ENCODE results near the gene OR10C1.
"Not testable (repeated sequence)": the region's sequence is repeated elsewhere in the genome, so short reads cannot be mapped to it uniquely, and the experiment has no call there.

OR10C1 gene, protein sequence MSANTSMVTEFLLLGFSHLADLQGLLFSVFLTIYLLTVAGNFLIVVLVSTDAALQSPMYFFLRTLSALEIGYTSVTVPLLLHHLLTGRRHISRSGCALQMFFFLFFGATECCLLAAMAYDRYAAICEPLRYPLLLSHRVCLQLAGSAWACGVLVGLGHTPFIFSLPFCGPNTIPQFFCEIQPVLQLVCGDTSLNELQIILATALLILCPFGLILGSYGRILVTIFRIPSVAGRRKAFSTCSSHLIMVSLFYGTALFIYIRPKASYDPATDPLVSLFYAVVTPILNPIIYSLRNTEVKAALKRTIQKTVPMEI

DNA sequence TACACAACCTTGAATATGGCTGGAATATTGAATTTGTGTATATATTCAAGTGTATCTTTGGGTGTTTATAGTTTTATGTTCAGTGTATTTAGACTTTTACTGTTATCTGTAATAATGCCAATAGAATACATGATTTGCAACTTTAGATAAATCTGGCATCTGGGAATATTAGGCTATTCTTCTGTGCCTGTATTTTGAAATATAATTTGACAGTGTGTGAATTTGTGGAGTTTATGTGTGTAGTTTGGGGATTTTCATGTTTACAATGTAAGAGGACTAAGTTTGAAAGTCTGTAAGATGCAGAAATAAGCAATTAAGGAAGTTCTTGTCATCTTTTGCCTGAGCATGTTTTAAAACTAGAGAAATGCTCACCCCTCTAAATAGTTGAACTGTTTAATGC lies at the start of gene OR10C1:
Gene OR10C1, plus strand, starts transcription at position 301 of the 400 bp plus-strand sequence. CDS start 710 bp downstream, outside the sequence.
- no peak for DNase-seq (ENCODE audit: low spot score)

DNA sequence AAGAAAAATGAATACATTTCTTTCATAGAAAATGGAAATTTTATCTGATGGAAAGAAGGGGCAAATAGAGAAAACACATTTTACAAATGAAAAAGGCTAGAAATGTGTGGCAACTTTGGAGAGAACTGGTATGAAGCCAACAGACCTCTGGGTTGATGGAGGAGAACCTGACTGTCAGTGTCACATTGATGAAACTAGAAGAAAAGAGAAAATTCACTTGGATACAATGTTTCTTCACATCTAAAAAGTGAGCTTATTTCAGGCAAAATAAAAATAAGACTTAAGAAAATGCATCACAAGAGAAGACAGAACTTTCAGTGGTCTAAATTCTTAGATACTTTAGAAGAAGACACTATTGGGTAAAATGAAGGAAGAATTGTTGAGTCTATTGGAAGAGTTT lies 43.8 kb upstream of the OR10C1 start, which contains the start of gene OR12D2:
Gene OR12D2, plus strand, starts transcription at position 301 of the 400 bp plus-strand sequence. CDS start 1,069 bp downstream, outside the sequence.
- DNase-seq (ENCODE audit: low spot score) = no peak

DNA sequence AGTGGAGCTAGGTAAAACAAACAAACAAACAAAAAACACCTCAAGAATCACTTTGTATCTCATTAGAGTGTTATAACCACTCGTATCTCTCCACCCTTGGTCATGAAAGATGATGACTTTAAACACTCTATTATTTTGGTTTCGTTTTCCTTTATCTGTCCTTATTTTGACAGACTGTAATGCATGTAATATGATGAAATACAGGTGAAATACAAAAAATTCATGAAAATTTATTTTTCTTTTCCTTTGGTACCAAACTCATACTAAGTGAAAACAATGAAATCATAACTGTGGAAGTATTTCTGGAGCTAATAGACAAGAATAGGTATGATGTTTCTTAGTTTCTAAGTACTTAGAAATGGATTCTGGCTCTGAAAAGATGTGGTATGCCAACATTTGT lies 39.6 kb upstream of the OR10C1 start:
- no peak for DNase-seq (ENCODE audit: low spot score)

DNA sequence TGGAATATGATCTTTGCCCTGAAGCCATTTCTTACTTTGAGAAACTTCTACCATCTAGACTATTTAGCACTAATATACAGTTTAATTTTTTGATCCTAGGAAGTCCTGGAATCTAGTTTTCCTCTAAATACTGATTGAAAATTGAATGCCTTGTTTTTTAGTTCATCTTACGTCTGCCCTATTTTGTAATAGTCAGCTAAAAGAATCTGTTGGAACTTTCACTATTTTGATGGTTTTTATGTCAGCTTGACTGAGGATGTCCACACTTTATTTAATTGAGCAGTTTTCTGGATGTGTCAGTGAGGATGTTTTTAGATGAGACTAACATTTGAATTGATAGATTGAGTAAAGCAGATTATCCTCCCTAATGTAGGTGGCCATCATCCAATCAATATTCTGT lies 35.3 kb upstream of the OR10C1 start:
- DNase-seq (ENCODE audit: low spot score) = no peak

DNA sequence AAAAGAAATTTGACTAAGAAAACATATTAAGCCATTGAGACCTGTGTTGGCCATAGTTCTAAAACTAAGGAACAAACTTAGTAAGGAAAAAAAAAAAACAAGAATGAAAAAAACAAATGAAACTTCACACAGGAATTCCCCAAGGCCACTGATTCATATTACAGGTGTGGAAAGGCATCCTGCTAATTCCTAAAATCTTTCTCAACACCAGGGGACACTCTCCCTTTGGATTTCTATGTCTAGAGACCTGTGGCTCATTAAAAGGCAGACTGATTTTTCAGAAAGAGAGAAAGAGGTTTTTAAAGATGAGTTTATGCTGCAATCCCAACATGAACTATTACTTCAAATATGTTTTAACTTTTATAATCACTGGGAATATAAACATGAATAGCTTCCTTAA lies 24.5 kb upstream of the OR10C1 start, which contains the start of gene OR12D1:
Gene OR12D1, plus strand, starts transcription at position 341 of the 400 bp plus-strand sequence.
- no peak for DNase-seq (ENCODE audit: low spot score)

DNA sequence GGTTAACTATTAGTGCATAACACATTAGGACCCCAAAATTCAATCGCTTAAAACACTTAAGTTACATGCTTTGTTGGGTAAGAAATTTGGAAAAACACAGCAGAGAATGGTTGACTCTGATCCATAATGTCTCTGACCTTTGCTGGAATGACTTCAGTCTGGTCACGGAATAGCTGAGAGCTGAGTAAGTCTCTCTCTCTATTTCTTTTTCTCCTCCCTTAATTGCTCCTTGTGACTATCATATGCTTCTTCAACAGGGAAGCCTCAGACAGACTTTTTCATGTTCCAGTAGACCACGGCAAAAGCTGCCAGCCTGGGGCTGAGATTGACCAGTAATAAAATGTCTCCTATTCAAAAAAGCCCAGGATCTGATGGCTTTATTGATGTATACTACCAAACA lies 19.6 kb upstream of the OR10C1 start:
- DNase-seq (ENCODE audit: low spot score) = no peak

DNA sequence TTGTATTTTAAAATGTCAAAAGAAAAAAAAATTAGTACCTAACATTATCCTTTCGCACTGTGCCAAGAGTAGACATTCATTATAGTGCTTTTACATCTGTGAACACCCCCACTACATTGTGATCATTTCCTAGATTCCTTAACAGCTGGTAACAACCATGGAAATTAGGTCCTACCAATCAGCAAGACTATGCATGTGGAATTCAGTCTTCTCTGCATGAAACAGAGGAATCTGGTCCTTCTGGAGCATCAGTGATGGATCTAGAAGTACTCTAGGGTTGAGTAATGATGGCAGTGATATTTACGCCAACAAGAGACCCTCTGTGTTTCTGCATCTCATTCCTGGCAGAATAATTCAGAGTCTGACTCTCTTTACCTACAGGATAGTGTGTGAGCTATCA lies 14.9 kb upstream of the OR10C1 start:
- no peak for DNase-seq (ENCODE audit: low spot score)

DNA sequence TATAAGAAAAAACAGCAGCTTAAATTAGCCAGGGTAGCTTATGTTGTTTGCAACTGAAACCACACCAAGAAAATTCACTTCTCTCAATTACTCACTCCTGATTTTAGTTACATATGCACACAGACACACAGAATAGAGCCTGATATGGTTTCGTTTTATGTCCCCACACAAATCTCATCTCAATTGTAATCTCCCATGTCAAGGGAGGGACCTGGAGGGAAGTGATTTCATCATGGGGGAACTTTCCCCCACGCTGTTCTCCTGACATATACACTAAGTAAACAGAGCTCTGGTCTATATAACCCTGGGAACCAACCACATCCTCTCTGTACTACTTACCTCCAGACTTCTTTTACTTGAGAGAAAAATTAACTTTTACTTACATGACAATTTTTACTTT lies 14.5 kb upstream of the OR10C1 start:
- no peak for DNase-seq (ENCODE audit: low spot score)

DNA sequence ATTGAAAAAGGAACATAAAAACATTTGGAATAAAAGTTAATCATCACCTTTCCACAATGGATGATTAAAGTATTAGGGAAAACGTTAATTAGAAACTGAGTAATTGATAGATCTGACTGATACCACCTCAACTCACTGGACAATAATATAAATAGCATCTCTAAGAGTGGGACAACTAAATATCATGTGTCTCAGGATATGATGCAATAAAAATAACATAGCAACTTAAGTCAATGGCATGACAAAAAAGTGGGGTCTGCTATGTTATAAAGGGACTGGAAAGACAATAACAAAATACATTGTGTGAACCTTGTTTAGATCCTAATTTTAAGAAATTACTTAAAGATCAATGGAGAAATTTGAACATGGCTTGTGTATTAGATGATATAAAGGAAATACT lies 14.0 kb upstream of the OR10C1 start:
- DNase-seq (ENCODE audit: low spot score) = no peak

DNA sequence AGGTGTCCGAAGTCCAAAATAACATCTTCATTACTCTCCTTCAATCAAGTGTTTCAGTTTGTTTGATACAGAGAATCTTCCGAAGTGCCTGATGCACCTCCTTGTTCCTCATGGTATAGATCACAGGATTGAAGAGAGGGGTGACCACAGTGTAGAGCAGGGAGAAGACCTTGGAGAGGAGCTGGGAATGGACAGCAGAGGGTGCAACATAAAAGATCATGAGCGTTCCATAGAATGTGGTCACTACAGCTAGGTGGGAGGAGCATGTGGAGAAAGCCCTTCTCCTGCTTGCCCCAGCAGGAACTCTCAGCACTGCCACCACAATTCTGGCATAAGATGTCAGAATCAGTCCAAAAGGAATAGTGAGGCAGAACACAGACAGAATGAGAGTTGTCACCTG lies 12.5 kb upstream of the OR10C1 start:
- no peak for DNase-seq (ENCODE audit: low spot score)

DNA sequence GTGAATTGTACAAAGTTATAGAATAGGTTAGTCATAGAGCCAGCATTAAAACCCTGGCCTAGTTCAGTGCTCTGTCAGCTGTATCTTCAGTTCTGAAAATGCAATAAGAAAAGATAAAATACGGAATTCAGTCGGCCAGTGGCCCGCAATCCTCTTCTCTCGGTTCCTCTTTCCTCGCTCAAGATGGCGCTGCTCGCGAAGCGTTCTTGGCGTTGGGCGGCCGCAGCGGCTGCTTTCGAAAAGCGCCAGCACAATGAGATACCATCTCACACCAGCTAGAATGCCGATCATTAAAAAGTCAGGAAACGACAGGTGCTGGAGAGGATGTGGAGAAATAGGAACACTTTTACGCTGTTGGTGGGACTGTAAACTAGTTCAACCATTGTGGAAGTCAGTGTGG lies 2.4 kb upstream of the OR10C1 start:
- DNase-seq (ENCODE audit: low spot score) = not testable (repeated sequence)

DNA sequence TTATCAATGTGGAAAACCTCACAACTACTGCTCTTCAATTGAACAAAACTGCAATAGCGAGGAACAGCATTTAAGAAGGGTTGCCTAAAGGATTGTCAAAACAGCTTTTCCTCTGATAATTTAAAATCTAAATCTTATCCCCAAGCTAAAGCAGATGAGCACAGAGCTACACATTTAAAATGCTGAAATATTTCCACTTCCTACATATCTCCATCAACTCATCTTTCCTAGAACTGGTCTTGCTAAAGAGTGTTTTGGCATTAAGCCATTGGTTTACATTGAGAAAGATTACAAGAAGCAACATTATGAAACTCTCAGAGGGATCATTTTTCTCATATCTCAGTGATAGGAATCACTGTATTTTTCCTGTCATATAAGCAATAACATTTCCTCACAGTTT lies 3.6 kb downstream of the OR10C1 start:
- no peak for DNase-seq (ENCODE audit: low spot score)

DNA sequence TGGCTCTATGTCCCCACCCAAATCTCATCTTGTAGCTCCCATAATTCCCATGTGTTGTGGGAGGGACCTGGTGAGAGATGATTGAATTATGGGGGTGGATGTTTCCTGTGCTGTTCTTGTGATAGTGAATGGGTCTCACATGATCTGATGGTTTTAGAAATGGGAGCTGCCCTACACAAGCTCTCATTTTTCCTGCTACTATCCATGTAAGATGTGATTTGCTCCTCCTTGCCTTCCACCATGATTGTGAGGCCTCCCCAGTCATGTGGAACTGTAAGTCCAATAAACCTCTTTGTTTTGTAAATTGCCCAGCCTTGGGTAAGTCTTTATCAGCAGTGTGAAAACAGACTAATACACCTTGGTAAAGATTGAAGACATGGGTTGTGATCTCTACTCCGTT lies 4.9 kb downstream of the OR10C1 start:
- DNase-seq (ENCODE audit: low spot score) = not testable (repeated sequence)

DNA sequence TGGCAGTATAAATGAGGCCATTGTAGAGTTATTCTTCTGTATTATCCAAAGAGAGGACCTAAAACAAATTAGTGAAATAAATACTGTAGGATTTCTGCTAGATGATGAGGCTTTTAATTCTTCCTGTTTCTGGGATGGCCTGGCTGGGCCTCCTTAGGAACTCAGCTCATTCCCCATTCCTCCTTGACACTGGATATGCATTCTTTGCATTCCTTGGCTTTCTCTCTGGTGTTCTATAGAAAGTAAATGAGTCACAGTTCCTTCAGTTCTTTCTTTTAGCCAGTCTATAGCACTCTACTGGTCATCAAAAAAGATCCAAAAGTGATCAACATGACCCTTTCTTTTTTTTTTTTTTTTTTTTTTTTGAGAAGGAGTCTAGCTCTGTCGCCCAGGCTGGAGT lies 8.6 kb downstream of the OR10C1 start:
- no peak for DNase-seq (ENCODE audit: low spot score)

DNA sequence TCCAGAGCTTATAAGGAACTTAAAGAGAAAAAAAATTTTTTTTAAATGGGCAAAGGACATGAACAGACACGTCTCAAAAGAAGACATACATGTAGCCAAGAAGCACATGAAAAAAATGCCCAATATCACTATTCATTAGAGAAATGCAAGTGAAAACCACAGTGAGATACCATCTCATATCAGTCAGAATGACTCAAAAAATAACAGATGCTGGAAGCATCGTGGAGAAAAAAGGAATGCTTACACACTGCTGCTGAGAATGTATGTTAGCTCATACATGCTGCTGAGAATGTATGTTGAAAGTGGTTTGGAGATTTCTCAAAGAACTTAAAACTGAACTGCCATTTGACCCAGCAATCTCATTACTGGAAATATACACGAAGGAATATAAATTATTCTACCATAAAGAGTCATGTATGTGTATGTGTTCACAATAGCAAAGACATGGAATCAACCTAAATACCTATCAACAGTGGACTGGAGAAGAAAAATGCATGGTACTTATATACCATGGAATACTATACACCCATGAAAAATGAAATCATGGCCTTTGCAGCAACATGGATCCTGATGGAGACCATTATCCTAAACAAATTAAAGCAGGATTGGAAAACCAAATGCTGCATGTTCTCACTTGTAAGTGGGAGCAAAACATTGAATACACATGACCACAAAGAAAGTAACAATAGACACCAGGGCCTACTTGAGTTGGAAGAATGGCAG lies 12.5 kb downstream of the OR10C1 start:
- DNase-seq (ENCODE audit: low spot score) = no peak

DNA sequence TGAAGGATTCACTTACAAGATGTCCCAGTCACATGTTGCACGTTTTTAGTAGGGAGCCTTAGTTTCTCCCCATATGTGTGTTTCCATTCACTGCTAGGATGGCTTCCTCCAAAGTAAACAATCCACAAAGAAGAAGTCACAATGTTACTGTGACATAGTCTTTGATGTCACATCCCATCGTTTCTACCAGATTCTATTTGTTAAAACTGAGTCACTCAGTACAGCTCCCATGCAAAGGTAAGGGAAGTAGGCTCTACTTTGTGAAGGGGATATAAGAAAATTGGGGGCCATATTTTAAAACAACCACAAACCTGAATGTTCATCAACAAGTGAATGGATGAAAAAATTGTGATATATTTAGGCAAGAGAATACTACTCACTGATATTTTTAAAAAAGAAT lies 17.9 kb downstream of the OR10C1 start, which contains the start of the genes OR11A1 and OR2H1:
Gene OR11A1, minus strand, starts transcription at position 101 of the 400 bp plus-strand sequence. CDS start 29,430 bp downstream, outside the sequence.
Gene OR2H1, plus strand, starts transcription at position 185 of the 400 bp plus-strand sequence. CDS start 4,615 bp downstream, outside the sequence.
- no peak for DNase-seq (ENCODE audit: low spot score)

DNA sequence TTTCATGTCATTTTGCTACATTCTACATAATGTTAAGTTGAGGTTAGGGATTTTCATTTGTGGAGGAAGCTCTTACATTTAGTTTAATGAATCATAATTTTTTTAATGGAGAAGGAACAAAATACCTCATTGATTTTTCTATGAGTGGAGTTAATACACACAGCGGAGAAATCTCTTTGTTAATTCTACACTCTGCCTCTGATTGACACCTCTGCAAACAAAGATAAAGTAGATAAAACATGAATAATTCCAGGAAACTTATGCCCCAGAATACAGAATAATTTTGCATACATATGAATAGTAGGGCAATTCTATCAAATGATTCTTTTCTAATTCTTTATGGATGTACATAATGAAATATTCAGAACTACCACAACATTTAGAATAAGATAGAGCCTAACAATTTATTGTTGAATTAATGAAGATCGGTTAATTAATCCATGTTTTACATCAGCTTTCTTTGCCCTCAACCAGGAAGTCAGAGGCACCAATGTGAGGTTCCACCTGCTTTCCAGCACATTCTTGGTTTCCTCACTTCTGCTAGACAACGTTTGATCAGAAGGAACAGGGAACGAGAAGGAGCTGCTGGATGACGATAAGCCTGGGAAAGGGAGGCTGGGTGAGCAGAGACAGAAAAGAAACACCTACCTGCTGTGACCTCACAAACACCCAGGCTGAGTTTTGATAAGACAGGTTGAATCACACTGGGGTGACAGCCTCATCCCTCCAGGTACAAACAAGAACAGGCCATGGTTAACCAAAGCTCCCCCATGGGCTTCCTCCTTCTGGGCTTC lies 22.1 kb downstream of the OR10C1 start:
- no peak for DNase-seq (ENCODE audit: low spot score)

DNA sequence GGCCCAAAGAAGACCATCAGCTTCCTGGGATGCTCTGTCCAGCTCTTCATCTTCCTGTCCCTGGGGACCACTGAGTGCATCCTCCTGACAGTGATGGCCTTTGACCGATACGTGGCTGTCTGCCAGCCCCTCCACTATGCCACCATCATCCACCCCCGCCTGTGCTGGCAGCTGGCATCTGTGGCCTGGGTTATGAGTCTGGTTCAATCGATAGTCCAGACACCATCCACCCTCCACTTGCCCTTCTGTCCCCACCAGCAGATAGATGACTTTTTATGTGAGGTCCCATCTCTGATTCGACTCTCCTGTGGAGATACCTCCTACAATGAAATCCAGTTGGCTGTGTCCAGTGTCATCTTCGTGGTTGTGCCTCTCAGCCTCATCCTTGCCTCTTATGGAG lies 22.9 kb downstream of the OR10C1 start:
- no peak for DNase-seq (ENCODE audit: low spot score)

DNA sequence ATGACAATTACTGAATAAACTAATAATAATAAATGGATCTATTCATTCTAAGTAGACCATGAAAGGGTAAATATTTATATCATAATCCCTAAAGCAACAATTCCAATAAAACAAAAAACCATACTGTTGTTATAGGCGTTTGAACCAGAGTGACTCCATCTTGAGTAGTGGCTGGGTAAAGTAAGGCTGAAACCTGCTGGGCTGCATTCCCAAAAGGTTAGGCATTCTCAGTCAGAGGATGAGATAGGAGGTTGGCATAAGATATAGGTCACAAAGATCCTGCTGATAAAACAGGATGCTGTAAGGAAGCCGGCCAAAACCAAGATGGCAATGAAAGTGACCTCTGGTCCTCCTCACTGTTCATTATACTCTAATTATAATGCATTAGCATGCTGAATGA lies 26.2 kb downstream of the OR10C1 start:
- DNase-seq (ENCODE audit: low spot score) = no peak

DNA sequence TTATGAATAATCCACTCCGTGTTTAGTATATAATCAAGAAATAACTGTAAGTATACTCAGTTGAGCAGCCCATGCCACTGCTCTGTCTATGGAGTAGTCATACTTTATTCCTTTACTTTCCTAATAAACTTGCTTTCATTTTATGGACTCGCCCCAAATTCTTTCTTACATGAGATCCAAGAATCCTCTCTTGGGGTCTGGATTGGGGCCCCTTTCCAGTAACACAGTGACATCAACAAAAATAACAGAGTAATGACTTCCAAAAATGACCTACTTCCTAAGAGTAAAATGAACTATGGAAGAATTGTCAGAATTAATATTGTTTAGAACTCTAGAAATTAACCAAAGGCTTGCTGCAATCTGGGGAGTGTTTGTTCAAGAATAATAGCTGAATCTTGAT lies 26.7 kb downstream of the OR10C1 start:
- no peak for DNase-seq (ENCODE audit: low spot score)

DNA sequence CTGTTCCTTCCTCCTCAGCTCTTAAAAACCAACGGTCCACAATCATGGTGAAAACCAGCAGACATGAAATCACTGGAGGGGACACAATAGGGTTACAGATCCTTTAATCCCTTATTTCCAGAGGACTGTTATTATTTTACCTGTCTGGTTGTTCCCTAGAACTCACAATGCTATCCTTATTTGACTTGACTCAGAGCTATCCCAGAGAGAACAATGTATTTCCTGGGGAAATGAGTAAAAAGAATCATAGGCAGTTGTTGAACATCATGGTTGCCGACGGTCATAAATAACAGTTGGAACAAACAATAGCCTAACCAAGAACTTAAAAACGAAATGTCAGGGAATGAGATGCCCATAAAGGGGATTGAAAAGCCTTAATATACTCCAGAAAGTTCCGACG lies 27.1 kb downstream of the OR10C1 start:
- no peak for DNase-seq (ENCODE audit: low spot score)

DNA sequence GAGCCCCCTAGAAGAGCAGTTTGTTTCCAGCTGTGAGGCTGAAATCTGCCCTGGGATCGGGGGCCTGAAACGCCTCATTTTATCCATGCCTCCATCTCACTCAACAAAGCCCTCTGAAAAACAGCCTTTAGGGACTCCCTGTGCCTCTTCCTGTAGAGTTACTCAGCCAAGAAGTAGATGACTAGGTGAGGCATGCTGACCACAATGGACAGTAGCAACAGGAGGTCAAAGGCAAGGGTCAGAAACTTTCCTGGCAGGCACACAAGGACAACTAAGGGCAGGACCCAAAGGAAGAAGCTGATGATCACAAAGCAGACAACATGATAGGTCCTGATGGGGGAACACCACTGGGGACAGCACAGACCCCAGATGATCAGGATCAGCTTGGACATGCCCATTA lies 35.9 kb downstream of the OR10C1 start:
- DNase-seq (ENCODE audit: low spot score) = no peak

All from globus pallidus (tissue), 1 donor.